Uterus (tissue), 4 donors: ENCODE data around the gene UQCC2. TPM values are rescaled to one million over a fixed set of nuclear protein-coding genes. Genes with fewer than 3 reads are reported as not detected.

Experiments
- DNase-seq, 2 donors: peaks; one replicate each; pipeline ENCODE4 v3.0.0-alpha.2; 2019 to 2020
- H3K27ac ChIP-seq, 2 donors: fragments of 200-600 bp; sonication (generic); 1 replicate in 1 of 2; 2 replicates in 1 of 2; pipeline ENCODE4 v1.5.1; 2016 to 2018
- H3K27me3 ChIP-seq, 2 donors: fragments of 200-600 bp; sonication (generic); one replicate each; pipeline ENCODE4 v1.5.1; 2018 to 2019; ENCODE audit warnings: control low read depth in 1 of 2
- H3K36me3 ChIP-seq, 2 donors: fragments of 200-600 bp; sonication (generic); one replicate each; pipeline ENCODE4 v1.5.1; 2019; ENCODE audit warnings: control low read depth in 1 of 2
- H3K4me1 ChIP-seq, 2 donors: fragments of 200-600 bp; sonication (generic); one replicate each; pipeline ENCODE4 v1.5.1; 2018 to 2019; ENCODE audit warnings: control low read depth in 1 of 2
- H3K4me3 ChIP-seq, 2 donors: fragments of 200-600 bp; sonication (generic); 1 replicate in 1 of 2; 2 replicates in 1 of 2; pipeline ENCODE4 v1.5.1; 2018 to 2019; ENCODE audit warnings: mild to moderate bottlenecking in 1 of 2
- H3K9me3 ChIP-seq, 2 donors: fragments of 200-600 bp; sonication (generic); one replicate each; pipeline ENCODE4 v1.5.1; 2019; ENCODE audit warnings: control low read depth in 1 of 2
- CTCF ChIP-seq, 4 experiments: fragments of 200-600 bp in 2 of 4; fragments of 450-650 bp in 2 of 4; sonication (generic) in 2 of 4; IDR thresholded peaks; one replicate each; pipeline ENCODE4 v1.5.1; 2016 to 2019; ENCODE audit warnings: antibody characterized with exemption in 4 of 4, mild to moderate bottlenecking in 2 of 4, moderate library complexity in 1 of 4
- POLR2A ChIP-seq, 2 donors: fragments of 450-650 bp; IDR thresholded peaks; one replicate each; pipeline ENCODE4 v1.6.1; 2016; ENCODE audit warnings: antibody characterized with exemption in 2 of 2, mild to moderate bottlenecking in 1 of 2, moderate library complexity in 1 of 2
- intact Hi-C: fragments of 100-400 bp; cut with DNase I; formaldehyde crosslinking; loops from one replicate; pipeline ENCODE4 v1.15.1; 2023; ENCODE audit warnings: low total_unique reads
- total RNA-seq, 4 donors: library from RNA; depleted of rRNA in 3 of 4; stranded (reverse); fragments of >200 nt in 3 of 4; gene quantifications; one replicate each; pipeline versions ENCODE4 v1.1.0 to v1.2.4, GENCODE V29; 2014 to 2023
- donor health status: DM: yes; HTN: yes; CAD: no.

The UQCC2 gene
- total RNA-seq, 4 donors from 2014 or later = 10.0 to 63.2 (median 30.9) TPM

DNA sequence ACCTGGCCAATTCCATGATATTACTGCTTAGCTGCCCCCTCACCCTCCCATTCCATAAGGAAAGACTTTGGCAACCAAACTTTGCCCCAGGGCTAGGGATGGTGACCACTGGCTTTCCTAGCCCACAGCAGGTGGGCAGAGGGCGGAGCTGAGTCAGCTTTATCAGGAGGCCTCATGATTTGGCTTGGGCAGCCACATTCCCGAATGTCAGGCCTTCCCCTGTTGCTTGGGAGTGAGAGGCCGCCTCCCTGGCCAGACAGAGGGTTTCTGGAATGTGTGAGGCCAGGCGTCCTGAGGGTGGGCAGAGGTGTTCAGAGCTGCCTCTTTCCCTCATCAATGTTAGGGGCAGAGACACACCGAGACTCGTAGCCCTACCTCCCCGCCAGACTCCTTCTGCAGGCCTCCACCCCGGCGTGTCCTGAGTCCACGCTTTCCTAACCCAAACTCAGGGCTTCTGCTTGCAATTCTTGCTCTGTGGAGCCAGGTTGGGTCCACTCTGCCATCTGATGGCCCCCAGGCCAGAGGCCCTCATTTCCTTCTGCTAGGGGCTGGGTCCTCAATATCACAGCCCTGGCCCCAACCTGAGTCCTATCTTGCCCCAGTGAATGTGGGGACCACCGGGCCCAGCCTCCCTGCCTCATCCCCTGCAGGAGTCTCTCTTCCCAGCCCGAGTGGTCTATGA, 19.3 kb downstream of the UQCC2 start:
- Histone ChIP-seq H3K27ac (peak overlapping the region in 1 of 2 donors; percentile 19), H3K9me3 (no peaks in the 10 kb centered on the region), H3K36me3 (no peaks in the 10 kb centered on the region), H3K27me3 (no peaks in the 10 kb centered on the region), H3K4me3 (no peak overlapping the region), H3K4me1 (peaks cover 0 to 17% of the 10 kb centered on the region in 2 donors)
- TF ChIP-seq CTCF (IDR thresholded peaks at IDR 0.05) = no peak
- no peak for TF ChIP-seq POLR2A (IDR thresholded peaks at IDR 0.05)
- intact Hi-C loops = loop anchor here (10.0 kb wide), 1 partner anchor 107 kb away; the partner anchor contains the start of gene BAK1
- no peak for DNase-seq

GRCh38 chr6:33691456-33692077, 19.9 kb downstream of the UQCC2 start:
- no peaks in the 10 kb centered on the region for H3K36me3 ChIP-seq

GRCh38 chr6:33690766-33691165, 20.7 kb downstream of the UQCC2 start:
- H3K27ac ChIP-seq = no peak overlapping the region
- intact Hi-C loops = loop anchor here (10.0 kb wide), 1 partner anchor 106 kb away; the partner anchor contains the start of gene BAK1

More at GRCh38 chr6:33691456-33692077, 19.9 kb downstream of the UQCC2 start:
- intact Hi-C loops = loop anchor here (10.0 kb wide), 1 partner anchor 107 kb away; the partner anchor contains the start of gene BAK1
- DNase-seq = no peak
- Histone ChIP-seq H3K9me3 (no peaks in the 10 kb centered on the region), H3K4me3 (no peak overlapping the region), H3K4me1 (peaks cover 0 to 15% of the 10 kb centered on the region in 2 donors), H3K27ac (no peak overlapping the region), H3K27me3 (no peaks in the 10 kb centered on the region)
- TF ChIP-seq POLR2A (IDR thresholded peaks at IDR 0.05) (no peak), CTCF (IDR thresholded peaks at IDR 0.05) (no peak)

GRCh38 chr6:33689879-33690278, 21.6 kb downstream of the UQCC2 start:
- no peak overlapping the region for H3K27ac ChIP-seq
- no peaks in the 10 kb centered on the region for H3K9me3 ChIP-seq
- intact Hi-C loops = loop anchor here (10.0 kb wide), 1 partner anchor 105 kb away; the partner anchor contains the start of gene BAK1
- H3K27me3 ChIP-seq = no peaks in the 10 kb centered on the region
- TF ChIP-seq POLR2A (IDR thresholded peaks at IDR 0.05) (no peak), CTCF (IDR thresholded peaks at IDR 0.05) (no peak)
- no peak overlapping the region for H3K4me3 ChIP-seq
- DNase-seq = no peak
- no peaks in the 10 kb centered on the region for H3K36me3 ChIP-seq
- no peaks in the 10 kb centered on the region for H3K4me1 ChIP-seq

More at GRCh38 chr6:33690766-33691165, 20.7 kb downstream of the UQCC2 start:
- H3K9me3 ChIP-seq = no peaks in the 10 kb centered on the region
- no peaks in the 10 kb centered on the region for H3K27me3 ChIP-seq
- no peak for DNase-seq
- TF ChIP-seq CTCF (IDR thresholded peaks at IDR 0.05) (no peak), POLR2A (IDR thresholded peaks at IDR 0.05) (no peak)
- peaks cover 0 to 7% of the 10 kb centered on the region in 2 donors for H3K4me1 ChIP-seq
- no peaks in the 10 kb centered on the region for H3K36me3 ChIP-seq
- H3K4me3 ChIP-seq = no peak overlapping the region

DNA sequence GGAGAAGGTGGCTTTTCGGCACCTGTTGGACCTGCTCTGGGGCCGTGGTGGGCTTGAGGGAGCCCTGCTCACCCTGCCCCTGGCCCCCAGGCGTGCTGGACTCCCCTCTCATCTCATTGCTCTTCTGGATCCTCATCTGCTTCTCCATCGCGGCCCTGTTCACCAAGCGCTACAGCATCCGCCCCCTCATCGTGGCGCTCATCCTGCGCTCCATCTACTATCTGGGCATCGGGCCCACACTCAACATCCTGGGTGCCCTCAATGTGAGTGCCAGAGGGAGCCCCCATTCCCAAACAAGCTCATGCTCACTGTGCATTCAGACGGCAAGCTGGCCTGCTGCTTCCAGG, 22.4 kb downstream of the UQCC2 start:
- TF ChIP-seq CTCF (IDR thresholded peaks at IDR 0.05) (no peak), POLR2A (IDR thresholded peaks at IDR 0.05) (no peak)
- intact Hi-C loops = no loop called here
- DNase-seq = no peak
- no peaks in the 10 kb centered on the region for H3K9me3 ChIP-seq
- no peak overlapping the region for H3K4me3 ChIP-seq
- no peaks in the 10 kb centered on the region for H3K27me3 ChIP-seq
- no peaks in the 10 kb centered on the region for H3K4me1 ChIP-seq
- H3K27ac ChIP-seq = no peak overlapping the region
- H3K36me3 ChIP-seq = no peaks in the 10 kb centered on the region
